ENCODE data around the gene STRIP2.
A peak's percentile ranks its signal among the peaks of the same experiment; 100 is the strongest.
"Not testable (repeated sequence)": the region's sequence is repeated elsewhere in the genome, so short reads cannot be mapped to it uniquely, and the experiment has no call there.

Gene STRIP2

DNA sequence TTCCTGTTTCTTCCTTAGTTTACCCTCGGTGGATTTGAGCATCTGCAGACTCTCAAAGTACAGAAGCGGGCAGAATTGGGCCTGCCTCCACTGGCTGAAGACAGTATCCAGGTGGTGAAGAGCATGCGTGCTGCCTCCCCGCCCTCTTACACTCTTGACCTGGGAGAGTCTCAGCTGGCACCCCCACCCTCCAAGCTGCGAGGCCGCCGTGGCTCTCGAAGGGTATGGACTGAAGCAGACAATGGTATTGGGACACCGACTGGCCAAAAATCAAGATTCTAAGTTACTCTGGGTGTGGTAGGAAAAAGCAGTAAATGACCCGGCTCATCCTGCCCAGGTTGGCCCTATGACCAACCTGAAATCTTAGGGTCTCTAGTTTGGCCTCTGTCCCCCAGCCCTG is 22.2 kb downstream of the STRIP2 start:
- DNase-seq: no peak

DNA sequence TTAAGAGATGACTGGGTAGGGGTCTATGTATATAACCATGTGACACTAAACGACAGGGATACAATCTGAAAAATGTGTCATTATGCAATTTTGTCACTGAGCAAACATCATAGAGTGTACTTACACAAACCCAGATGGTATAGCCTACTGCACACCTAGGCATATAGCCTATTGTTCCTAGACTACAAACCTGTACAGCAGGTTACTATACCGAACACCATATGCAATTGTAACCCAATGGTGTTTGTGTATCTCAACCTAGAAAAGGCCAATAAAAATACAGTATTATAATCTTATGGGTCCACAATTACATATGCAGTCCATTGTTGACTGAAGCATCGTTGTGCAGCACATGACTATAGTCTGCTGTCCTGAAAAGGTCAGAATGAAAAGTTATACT is 22.9 kb downstream of the STRIP2 start:
- DNase-seq: no peak

DNA sequence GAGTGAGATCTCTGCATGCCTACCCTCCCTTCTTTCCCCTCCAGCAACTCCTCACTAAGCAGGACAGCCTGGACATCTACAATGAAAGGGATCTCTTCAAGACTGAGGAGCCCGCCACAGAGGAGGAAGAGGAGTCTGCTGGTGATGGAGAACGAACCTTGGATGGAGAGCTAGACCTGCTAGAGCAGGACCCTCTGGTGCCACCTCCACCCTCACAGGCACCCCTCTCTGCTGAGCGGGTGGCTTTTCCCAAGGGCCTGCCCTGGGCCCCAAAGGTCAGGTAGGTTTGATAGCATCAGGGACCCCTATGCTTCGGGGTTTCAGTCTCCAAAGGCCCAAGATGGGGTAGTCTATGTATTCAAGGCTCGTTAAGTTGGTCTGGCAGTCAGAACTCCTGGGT is 23.9 kb downstream of the STRIP2 start:
- DNase-seq: no peak

DNA sequence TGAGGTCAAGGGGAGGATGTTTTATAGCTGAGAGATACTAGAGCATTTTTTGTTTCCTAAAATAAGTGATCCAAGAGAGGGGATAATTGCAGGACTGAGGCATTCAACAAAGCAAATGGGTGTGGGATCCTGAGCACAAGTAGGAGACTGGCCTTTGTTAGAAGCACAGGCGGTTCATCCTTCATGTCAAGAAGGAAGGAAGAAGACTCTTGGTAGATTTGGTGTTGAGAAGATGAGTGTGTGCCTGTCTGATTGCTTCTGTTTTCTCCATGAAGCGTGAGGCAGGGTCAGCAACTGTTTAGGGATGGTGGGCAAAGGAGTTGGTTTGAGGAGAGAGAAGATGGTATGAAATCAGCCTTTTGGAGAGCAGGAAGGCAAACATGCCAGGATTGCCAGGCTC is 27.6 kb downstream of the STRIP2 start:
- DNase-seq: no peak

DNA sequence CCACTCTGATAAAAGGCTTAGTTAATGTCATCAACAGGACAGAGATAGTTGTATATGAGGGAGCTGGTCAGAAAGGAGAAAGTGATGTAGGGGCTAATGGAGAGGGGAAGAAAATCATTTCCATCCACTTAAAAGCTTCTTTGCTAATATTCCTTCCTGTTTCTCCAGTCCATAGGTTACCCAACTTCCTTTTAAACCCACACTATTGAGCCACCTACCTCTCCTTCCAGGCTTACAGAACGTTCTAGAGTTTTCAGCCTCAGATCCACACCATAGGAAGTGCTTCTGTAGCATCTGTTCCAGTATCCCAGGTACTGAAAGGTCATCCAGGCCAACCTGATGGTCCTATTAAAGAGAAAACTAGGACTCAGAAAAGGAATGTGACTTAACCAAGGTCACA is 28.2 kb downstream of the STRIP2 start:
- no peak for DNase-seq

DNA sequence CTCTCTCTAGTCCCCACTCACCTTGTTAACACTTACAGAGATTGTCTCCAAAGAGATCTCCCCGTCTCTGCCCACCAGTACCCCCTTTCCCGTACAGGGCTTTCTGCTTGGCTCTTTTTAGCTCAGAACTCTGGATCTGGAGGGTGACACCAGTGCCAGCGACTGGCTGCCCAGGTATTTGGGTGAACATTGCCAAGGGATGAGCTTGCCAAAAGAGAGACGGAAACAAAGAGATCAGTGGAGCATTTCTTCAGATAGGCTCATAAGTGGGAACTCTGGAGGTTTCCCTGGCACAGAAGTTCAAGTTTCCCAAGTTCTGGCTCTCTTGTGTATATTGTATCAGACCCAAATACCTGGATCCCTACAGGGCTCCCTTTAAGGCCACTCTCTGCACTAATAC is 30.0 kb downstream of the STRIP2 start:
- no peak for DNase-seq

DNA sequence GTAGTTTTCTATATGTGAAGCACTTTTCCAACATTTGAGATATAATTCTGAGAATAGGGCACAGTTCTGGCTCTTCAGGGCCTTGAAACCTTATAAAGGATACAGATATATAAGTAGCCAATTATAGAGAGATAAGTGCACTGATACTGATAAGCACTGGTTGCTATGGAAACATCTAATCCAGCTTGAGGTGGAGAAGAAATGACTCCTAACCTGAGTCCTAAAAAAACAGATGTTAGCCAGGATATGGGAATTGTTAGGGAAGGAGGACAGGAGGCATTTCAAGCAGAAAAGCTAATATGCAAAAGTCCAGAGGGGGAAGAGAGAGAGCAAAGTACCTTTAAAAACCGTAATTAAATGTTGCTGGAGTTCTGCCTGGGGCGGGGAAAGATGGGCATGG is 30.8 kb downstream of the STRIP2 start:
- DNase-seq: peak; percentile 71

DNA sequence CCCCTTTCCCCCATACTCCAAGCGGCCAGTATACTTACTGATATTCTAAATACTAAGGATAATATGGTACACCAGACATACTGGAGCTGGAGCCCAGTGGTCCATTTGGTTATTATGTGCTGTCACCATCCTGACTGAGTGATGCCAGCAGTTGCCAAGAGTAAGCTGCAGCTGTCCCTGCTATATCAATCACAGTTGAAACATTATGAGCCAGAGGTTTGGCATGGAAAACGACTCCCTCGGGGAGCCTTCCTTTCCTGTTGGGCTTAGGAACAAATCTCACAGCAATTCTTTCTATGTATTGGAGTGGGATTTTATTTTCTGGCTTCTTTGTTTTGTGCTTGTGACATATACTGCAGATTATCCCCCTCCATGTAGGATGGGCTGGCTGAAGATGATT is 32.6 kb downstream of the STRIP2 start:
- no peak for DNase-seq

DNA sequence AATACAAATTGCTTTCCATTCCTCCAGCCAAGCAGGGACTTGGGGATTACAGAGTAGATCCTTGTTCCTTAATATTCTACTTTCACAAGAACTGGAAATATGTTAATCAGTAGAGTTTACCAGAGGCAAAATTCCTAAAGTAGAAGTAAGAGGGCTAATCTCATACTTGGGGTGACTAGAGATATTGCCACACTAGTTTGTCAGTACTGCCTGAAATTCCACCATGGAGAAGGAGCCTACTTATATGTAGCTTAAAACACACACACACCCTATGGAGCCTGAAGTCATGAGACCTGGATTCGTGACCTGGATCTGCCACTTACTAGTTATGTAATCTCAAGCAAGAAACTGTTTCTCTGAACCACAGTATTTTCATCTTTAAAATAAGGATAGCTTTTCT is 33.9 kb downstream of the STRIP2 start:
- DNase-seq: no peak

DNA sequence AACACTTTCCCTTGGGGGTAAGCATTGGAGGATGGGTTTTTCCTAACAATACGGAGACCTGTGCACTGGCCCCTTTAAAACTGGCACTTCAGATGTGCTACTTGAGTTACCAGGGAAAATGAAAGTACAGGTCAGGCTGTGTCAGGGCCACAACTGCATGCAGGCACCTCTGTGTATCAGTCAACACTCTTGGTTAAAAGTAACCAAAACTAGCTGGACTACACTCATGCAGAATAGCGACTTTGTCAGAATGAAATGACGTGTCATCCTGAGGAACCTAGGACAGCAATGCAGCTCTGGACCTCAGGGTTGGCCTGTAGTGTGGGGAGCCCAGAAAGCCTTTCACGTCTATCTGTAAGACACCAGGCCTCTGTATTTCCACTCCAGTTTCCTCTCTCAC is 34.3 kb downstream of the STRIP2 start:
- no peak for DNase-seq

DNA sequence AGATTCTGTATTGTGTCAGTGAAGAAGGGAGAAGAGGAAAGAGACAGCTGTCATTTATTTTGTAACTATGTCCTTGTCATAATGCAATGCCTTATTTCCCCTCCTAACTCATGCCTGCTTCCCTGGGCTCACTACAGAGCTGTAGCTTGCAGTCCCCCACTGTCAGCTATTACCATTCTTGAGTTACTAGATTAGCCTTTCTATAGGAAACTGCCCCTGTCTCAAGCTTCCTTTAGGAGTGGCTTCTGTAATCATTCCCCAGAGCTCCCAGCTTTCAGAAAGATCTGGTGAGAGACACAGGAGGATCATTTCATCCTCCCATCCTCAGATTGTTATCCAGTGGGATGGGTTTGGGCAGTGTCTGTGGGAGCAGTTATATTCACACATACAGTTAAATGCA is 35.7 kb downstream of the STRIP2 start:
- peak; percentile 21 for DNase-seq

DNA sequence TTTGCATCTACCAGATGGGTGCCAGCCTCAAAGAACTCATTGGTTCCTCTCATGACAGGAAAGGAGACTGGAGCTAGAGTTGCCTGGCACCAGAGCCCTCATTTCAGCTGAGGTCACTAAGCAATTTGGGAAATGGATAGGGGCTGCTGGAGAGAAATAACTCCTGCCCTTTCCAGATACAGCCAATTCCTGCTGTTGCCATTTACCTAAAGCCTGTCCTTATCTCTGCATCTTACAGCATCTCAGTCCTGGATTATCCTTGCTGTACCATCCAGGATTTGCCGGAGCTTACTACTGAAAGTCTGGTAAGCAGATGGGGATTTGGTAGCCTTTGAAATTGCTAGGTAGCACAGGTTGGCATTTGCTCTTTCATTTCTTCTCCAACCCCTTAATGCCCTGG is 36.2 kb downstream of the STRIP2 start:
- peak; percentile 88 for DNase-seq

DNA sequence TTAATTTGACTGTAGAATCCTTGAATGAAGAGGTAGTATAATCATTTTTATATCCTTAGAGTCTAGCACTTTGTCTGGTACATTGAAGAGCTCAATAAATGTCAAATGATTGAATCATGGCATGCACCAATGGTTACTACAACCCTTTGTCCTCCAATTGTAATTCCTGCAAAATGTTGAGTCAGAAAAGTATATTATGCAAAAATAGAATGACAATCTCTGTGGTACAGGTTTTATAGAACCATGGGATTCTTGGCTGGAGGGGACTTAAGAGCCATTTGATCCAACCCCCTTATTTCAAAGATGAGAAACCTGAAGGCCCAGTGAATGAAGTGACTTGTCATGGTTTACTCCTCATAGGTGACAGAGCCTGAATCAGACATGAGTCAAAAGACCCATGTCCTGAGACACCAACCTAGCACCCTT is 37.2 kb downstream of the STRIP2 start:
- no peak for DNase-seq

DNA sequence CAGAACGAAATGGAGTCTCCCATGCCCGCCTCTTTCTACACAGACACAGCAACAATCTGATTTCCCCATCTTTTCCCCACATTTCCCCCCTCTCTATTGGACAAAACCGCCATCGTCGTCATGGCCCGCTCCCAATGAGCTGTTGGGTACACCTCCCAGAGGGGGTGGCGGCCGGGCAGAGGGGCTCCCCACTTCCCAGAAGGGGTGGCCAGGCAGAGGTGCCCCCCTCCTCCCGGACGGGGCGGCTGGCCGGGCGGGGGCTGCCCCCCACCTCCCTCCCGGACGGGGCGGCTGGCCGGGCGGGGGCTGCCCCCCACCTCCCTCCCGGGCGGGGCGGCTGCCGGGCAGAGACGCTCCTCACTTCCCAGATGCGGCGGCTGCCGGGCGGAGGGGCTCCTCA is 41.7 kb downstream of the STRIP2 start:
- not testable (repeated sequence) for DNase-seq

DNA sequence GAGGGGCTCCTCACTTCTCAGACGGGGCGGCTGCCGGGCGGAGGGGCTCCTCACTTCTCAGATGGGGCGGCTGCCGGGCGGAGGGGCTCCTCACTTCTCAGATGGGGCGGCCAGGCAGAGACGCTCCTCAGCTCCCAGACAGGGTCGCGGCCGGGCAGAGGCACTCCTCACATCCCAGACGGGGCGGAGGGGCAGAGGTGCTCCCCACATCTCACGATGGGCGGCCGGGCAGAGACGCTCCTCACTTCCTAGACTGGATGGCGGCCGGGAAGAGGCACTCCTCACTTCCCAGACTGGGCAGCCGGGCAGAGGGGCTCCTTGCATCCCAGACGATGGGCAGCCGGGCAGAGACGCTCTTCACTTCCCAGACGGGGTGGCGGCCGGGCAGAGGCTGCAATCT is 42.2 kb downstream of the STRIP2 start:
- not testable (repeated sequence) for DNase-seq

DNA sequence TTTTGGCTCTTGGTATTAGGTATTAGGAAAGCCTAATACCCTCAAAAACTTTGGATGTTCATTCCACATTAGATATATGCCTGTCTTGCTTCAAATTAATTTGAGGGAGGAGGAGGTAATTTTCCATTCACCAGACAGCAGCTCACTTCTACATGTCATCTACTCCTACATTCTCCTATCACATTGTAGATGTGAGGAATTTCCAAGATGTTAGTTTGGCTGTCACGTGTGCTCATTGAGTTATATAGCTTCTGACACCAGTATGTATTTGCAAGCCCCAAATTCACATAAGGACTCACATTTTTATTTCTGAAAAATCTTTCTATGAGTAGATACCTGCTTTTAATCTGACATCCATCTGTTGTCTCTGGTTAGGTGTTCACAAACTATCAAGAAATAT is 45.6 kb downstream of the STRIP2 start:
- DNase-seq: no peak

DNA sequence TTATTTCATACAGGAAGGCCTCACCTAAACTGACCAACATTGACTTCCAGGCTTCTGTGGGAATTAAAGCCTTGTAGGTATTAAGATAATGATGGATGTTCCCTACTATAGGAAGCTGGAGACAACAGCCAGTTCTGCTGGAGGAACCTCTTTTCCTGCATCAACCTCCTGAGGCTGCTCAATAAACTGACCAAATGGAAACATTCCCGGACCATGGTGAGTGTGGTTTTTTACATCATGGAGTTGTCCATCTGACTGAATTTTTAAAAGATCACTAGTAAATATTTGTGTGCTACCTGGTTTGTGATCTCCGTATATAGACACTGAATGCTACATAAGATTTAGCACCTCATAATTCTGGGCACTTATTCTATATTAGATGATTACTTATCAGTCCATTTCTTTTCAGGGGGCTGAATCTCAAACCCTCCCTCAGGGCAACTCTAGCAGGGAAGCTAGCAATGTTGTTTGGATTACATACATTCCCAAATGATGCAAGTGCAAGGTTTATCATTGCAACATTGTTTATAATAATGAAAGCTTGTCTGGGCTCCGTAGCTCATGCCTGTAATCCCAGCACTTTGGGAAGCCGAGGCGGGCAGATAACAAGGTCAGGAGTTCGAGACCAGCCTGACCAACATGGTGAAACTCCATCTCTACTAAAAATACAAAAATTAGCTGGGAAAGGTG is 46.6 kb downstream of the STRIP2 start:
- no peak for DNase-seq

DNA sequence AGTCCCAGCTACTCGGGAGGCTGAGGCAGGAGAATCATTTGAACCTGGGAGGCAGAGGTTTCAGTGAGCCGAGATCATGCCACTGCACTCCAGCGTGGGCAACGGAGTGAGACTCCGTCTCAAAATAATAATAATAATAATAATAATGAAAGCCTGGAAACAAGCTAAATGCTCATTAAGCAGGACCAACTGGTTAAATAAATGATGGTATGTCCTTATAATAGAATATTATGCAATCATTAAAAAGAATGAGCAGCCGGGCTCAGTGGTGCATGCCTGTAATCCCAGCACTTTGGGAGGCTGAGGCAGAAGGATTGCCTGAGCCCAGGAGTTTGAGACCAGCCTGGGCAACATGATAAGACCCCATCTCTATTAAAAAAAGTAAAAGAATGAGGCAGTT is 47.1 kb downstream of the STRIP2 start:
- DNase-seq: not testable (repeated sequence)

DNA sequence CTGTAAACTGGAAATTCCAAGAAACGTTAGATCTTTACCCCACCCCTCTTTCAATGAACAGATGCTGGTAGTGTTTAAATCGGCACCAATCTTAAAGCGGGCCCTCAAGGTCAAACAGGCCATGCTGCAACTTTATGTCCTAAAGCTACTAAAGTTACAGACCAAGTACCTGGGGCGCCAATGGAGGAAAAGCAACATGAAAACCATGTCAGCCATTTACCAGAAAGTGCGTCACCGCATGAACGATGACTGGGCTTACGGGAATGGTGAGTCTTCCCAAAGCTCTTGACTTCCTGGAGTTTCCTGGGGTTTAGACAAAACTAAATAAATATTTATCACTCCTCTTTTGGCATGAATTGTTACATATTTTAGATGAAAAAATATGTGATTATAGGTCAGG is 48.5 kb downstream of the STRIP2 start:
- DNase-seq: no peak

DNA sequence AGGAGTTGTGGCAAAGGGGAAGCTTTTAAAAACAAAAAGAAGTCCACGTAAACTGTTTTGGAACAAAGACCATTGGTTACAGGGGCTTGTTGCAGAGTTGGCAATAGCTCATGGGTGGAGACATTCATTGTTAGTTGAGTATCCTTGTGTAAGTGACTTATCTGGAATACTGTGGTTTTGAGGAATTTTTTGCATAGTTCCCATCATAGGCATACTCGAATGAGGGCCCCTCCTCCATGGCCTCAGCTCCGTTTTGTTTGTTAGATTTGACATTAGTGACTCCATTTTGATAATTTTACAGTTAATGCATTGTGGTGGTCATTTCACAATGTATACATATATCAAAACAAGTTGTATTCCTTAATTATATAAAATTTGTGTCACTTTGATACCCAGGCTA is 55.3 kb downstream of the STRIP2 start:
- DNase-seq: no peak

DNA sequence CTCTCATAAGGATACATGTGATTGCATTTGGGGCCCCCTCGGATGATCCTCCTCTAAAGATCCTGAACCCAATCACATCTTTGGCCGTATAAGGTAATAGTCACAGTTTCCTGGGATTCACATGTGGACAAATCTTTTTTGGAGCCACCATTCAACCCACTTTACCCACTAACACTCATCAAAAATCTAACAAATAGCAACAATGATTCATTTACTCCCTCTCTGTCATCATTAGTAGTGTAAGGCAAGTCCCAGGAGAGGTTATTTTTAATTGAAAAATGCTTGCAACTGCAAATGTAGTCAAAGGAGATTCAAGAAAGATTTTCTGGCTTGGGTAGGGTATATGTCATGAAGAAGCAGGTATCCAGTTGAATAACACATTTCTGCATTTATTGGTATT is 58.2 kb downstream of the STRIP2 start:
- no peak for DNase-seq

DNA sequence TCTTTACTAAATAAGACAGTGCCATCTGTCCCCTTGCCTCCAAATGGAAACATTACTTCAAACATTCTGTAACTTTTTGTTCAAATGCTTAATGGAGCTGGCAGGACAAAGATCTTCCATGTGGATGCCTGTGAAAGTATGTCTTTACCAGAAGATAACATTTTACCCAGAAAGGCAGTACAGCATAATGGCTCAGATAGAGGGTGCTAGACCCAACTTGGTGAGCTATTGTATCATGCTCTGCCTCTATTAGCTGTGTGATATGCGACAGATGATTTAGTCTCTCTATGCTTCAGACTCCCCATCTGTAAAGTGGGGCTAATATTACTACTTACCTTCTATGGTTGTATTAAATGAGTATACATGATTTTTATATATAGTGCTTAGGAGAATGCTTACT is 59.3 kb downstream of the STRIP2 start:
- DNase-seq: peak; percentile 11

DNA sequence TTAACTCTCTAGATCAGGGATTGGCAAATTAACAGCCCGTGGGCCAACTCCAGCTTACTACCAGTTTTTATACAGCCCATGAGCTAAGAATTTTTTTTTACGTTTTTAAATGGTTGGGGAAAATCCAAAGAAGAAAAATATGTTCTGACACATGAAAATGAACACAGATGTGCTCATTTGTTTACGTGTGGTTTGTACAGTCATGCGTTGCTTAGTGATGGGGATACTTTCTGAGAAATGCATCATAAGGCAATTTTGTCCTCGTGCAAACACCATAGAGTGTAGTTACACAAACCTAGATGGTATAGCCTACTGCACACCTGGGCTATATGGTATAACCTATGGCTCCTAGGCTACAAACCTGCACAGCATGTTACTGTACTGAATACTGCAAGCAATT is 59.8 kb downstream of the STRIP2 start:
- DNase-seq: no peak

DNA sequence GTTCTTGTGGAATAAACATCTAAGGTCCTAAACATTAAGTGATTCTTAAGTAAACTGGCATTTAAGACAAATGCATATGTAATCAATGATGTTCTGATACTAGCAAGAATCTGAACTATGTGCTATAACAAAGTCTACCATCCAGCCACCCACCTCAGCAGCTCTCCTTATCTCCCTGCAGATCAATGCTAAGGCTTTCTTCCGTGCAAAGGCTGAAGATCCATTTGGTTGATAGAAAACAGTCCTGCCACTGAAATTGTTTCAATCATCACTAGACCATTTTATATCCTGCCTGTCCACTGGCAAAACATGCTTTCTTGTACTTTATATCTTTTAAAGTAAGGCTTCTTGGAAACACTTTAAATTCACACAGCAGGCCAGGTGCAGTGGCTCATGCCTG is 61.8 kb downstream of the STRIP2 start:
- DNase-seq: no peak

DNA sequence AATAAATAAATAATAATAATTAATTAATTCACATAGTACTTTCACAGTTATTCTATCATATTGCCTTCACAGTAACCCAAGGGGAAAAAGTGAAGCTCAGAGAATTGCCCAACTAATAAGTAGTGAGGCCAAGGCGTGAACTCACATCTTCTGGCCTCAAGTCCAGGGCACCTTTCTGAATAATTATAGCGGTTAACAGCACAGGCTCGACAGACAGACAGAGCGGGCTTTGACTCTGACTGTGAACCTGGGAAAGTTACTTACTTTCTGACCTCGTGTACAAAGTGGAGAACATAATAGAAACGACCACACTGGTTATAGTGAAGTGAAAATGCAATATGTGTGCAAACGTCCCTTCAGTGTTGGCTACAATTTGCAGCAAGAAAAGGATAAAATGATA is 62.4 kb downstream of the STRIP2 start:
- DNase-seq: no peak

DNA sequence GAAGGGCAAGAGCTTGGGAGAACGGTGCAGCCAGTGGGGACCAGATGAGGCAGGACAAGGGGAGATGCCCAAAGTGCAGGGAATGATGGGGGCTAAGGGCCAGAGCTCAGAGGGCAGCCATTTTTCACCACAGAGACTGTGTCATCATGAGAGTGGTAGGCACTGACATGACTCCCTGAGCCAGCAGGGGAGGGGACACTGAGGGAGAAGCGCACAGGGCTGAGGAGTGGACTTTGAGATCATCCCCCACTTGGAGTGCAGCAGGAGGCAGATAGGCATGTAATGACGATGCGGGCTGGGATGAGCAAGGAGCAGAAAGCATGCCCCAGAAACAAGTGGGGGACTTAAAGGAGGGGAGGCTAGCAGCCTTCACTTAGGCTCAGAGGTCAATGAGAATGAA is 62.9 kb downstream of the STRIP2 start:
- no peak for DNase-seq
